Inferior parietal cortex (tissue), 1 donor: ENCODE measurements around the gene SLC6A7.
"Not testable (repeated sequence)": the region's sequence is repeated elsewhere in the genome, so short reads cannot be mapped to it uniquely, and the experiment has no call there.

Experiments used
- DNase-seq: peaks from one replicate; pipeline ENCODE4 v3.0.0-alpha.2; 2016; ENCODE audit errors: extremely low spot score

Gene SLC6A7

DNA sequence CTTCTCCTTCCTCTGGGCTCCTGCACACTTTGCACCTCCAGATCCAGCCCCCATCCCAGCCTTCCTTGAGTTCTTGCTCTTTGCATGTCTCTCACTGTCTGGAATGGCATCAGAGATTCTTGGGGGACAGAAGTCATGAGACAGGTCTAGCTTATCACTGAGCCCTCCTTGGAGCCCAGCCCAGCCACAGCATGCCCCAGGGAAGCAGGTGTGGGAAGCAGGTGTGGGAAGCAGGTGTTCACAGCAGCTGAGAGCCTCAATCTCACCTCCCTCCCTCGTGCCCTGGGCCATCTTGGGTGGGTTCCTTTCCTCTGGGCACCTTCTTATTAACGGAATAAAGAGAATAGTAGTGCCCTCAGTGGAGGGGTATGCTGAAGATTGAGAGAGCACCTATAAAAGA lies 27.2 kb downstream of the SLC6A7 start:
- no peak for DNase-seq

DNA sequence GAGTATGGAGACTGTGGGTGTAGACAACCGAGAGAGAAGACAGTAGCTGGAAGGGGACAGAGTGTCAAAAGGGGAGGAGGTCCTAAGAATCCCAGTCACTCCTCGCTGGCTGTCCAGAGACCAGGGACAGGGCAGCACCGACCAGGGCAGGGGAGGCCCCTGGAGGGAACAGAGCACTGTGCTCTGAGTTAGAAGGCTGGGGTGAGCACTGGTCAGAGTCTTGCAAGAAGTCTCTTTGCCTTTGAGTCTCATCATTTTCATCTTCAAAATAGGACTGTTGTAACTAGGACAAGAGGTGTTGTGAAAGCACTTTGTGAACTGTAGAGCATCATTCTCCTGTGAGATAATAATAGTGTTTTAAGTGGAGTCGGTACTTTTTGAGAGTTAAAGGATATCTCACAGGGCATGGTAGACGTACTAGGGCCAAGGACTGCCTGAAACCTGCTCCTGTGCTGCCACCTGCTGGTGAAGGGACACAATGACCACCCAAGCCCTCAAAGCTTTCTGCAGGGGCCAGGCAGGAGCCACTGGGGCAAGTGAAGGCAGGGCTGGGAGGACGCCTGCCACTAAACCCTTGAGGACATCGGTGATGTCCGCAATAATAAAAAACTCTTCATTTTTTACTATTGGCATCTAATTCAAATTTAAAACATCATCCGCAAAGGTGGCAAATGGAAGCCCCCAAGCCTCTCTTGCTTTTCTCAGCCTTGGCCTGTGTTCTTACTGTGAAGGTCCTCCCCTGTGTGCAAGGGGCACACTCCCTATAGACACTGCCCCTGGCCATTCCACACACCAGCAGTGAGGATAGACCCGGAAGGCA lies 28.2 kb downstream of the SLC6A7 start:
- peak; percentile 94 for DNase-seq

DNA sequence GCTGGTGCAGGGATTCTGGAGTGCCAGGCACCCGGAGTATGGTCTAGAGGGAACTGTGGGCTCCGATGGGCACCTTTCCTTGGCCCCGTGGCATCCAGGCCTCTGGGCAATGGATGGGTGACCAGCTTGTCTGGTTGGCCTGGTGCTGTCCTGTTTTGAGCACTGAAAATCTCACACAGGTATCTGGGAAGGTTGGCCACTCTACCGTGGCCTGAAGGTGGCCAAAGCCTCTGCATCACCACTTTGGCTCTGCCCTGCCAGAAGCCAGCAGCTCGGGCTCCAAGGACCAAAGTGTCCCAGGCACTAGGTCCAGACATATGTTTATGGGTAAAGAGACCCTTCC lies 28.8 kb downstream of the SLC6A7 start:
- DNase-seq, result no peak

DNA sequence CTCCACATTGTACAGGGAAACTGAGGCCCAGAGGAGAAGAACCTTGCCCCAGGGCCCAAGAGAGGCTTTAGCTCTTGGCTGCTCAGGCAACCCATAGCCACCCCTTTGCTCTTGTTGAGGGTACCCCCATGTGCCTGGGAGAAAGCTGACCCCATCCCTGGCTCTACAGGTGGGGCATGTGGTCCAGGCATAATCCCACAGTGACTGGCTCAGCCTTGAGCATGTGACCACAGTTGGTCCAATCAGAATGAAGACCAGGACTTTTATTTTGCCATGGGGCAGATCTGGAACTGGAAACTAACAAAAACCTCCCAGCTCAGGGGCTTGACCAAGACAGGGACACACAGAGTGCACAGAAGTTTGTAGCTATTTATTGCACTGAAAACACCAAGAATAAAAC lies 29.3 kb downstream of the SLC6A7 start:
- DNase-seq, result no peak

DNA sequence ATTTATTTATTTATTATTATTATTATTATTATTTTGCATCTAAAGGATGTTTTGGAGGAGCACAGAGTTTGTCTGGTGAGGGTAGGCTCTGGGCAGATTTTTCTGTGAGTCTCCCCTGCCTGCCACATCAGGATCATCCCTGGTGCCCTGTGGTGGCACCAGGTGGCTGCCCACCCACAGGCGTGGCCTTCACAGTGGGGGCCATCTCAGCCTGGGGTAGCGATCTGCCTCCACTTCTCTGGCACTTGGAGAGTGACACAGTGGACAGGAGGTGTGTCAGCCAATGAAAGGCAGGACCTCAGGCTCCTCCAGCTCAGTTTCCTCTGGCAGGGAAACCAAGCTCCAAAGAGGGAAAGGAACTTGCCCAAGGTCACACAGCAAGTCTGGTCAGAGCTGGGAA lies 30.0 kb downstream of the SLC6A7 start:
- no peak for DNase-seq

DNA sequence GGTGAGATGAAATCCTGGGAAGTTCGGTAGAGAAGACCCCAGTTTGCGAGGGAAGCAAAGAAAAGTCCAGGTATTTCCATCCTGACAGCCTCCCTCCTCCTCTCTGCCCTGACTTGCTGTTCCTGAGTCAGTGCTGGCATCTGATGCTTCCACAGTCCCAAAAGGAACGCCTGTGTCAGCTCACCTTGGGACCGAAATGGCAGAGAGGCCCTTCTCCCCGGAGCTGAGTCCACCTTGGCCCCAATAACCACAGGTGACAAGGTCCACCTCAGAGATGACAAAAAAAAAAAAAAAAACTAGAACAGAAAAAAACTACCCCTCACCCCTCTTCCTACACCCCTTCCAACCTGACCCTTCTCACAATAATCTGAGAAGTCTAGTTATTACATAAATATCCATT lies 31.6 kb downstream of the SLC6A7 start:
- DNase-seq, result no peak

DNA sequence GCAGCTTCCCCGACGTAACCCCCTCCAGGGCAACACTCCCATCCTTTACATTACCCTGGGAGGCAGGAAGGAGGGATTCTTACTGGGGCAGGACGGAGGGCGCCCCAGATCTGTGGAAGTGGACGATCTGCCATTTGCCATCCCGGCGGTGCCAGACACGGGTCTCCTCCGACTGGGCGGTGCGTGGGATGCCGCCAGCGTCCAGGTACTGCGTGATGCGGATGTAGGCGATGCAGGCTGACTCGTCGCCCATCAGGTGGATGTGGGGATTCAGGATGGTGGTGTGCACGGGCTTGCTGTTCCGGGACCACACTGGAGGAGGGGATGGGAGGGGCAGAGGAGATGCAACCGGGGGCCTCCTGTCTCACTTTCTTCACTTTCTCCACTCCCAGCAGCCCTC lies 33.0 kb downstream of the SLC6A7 start:
- no peak for DNase-seq

DNA sequence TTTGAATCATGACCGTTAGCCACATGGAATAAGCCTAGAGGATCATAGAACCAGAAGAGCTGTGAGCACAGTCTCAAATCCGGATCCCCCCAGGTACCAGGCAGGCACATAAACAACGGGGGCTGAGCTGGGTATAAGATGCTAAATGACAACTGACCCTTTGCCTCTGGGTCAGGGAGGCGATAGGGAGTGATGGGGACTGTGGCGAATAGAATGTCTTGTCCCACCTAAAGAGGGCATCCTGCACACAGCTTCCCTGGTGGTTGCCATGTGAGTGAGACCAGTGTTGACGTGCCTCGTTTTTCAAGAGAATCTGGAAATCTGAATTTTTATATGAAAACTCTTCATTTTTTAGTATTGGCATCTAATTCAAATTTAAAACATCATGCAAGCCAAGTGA lies 33.6 kb downstream of the SLC6A7 start:
- no peak for DNase-seq

DNA sequence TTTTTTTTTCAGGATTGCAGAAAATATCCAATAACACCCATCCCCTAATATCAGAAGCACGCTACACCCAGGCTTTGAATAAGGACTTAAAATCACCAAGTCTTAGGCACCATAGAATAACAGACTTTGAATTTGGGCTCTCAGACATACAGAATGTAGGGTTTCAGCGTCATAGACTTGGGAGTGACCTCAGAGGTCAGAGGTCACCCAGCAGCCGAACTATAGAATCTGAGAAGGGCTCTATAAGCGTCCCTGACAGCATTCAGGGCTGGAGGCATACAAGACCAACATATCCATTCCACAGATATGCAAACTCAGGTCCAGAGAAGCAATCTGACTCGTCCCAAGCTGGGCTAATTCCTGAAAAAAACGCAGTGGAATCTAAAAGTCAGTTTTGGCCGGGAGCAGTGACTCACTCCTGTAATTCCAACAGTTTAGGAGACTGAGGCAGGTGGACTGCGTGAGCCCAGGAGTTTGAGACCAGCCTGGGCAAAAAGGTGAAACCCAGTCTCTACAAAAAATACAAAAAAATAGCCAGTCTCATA lies 34.7 kb downstream of the SLC6A7 start:
- no peak for DNase-seq

DNA sequence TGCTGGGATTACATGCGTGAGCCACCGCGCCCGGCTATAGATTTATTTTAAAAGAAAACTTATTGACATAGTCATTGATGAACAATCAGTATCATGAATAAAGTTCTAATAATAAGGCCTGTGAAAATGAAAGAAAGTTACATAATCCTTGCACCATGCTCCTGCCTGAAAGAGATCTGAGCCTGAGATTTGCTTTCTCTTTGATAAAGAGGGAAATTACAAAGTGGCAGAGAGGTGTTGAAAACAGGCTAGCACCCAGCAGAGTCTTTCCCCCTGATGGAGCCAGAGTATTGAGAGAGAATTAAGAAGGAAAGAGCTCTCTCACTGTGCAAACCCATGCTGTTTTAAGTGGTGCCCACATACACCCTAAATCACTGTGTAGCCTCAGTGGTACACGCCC lies 37.2 kb downstream of the SLC6A7 start:
- no peak for DNase-seq

DNA sequence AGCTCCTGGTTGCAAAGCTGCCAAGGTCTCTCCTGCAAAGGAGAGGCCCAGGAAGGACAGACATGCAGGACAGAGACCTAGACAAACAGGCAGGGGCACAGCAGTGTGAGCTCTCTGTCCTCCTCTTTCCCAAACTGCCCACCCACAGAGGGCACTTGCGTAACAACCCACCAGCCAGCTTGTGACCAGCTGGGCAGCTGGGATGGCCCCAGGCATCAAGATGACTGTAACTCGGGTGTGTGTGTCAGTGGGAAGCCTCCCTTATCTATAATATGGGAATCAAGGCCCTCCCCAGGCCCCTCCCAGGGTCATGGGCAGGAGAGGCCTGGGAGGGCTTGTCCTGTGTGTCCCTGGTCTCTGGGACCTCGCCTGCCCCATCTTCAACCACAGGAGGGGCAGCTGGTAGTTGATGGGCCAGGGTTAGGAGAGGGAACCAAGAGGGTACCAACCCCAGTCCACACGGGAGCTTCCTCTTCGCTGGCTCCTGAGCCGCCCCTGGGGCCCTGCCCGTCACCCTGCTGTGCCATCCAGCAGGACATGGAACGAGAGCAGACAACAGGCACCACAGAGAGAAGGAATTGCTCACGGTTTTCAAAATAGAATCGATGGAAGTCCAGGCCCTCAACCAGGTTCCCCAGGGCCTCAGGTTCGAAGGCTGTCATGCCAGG lies 37.9 kb downstream of the SLC6A7 start:
- DNase-seq, result no peak

DNA sequence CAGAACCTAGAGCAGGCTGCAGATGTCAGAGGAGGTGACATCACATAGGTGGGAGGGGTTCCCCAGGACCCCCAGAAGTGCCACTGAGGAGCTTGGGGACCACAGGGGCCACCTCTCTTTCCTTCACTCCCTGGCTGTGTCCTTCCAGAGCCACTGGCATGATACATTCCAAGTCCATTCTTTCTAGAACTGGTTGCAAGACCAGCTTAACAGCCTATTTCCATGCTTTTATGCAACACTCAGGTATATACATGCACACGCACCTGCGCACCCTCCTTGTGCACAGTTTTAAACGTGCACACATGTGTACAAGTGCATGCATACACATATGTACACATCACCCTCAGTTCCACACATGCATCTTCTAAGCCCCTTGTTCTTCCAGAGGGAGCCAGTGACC lies 39.7 kb downstream of the SLC6A7 start:
- DNase-seq, result no peak

DNA sequence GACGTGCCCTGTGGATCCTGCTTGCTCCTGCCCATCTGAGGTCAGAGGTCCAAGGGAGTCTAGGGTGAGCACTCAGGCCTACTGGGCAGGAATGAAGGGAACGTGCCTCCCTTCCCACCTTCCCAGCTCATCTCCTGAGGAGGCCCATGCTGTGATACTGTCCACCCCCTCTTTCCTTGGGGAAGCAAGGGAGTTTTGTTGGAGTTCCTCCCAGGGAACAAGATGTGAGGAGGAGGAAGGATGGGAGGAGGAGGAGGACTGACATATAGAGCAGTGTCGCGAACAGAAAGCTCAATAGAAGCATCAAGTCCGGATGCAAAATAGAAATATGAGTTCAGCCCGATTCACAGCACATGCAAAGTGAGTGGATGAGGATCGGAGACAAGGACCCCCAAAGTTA lies 41.0 kb downstream of the SLC6A7 start:
- no peak for DNase-seq

DNA sequence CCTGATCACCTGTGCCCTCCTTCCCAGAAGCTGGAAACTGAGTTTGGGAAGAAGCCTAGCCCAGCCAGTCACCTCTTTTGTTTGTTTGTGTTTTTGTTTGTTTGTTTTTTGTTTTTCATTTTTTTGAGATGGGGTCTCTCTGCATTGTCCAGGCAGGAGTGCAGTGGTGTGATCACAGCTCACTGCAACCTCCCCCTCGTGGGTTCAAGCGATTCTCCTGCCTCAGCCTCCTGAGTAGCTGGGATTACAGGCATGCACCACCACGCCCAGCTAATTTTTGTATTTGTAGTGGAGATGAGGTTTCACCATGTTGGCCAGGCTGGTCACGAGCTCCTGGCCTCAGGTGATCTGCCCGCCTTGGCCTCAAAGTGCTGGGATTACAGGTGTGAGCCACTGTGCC lies 43.8 kb downstream of the SLC6A7 start:
- DNase-seq, result not testable (repeated sequence)

DNA sequence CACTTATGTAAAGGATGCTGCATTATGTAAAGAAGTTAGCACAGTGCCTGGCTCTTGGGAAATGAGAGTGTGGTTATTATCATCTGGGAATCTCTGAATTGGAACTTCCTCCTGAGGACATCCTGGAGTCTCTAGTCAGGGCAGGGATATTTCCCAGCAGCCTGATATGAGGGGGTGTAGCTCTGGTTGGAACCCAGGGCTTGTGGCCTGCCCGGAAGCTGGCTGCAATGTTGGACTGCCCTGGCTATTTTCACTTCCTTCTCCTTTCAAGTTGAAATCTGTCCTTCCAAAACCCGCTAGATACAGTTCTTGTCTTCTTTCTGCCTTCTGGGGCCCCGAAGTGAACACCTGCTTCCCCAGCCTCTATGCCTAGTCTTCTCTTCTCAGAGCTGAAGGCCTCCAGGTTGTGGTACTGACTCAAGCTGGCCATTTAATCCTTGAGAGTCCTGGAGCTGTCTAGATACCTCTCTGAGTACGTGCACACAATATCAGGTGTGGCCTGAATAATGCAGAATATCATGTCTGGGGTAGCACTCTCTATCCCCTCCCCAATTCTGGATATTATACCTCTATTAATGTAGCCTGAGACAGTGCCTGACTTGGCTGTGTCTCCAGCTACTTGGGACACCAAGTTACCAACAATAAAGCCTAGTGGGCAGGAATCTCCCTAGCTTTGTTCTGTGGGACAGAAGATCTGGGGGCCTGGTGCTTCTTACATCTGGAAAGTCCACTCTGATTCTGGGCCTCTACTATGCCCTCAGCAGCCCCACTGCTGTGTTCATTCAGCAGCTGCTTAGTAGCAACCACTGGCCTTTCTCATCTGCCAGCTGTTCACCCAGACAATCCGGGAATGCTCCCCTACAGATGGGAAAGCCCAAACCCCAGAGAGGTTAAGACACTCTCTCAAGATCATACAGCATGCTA lies 45.0 kb downstream of the SLC6A7 start:
- DNase-seq, result peak; percentile 39

DNA sequence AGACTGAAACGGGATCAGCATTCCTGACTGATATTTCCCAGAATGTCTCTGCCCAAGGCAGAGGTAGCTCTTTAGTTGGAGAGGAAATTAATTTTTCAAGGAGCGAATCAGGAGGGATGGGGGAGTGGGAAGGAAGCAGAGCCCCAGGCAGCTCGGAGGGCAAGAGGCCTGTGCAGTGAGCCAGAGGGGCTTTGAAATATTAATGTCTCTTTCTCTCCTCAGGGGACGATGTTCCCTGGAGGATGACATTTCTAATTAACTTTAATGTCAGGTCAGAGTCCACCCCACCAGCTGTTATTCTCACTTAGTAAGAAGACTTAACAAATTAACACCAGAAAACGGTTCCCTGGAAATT lies 45.6 kb downstream of the SLC6A7 start:
- no peak for DNase-seq

DNA sequence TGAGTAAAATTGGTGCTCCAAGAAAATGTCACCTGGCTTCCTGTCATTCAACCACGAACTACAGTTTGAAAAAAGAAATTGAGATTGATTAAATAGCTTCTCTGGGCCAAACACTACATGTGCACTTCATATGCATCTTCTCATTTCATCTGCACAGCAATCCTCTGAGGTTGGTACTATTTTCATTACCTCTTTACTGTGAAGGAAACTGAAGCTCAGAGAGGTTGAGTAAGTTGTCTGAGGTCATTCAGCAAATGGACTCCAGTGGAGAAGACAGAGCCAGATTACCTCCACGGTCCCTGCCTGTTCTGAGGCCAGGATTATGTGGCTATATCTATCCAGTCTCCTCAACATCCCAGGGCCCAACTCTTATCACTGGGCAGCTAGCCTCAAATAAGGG lies 46.5 kb downstream of the SLC6A7 start:
- DNase-seq, result no peak

DNA sequence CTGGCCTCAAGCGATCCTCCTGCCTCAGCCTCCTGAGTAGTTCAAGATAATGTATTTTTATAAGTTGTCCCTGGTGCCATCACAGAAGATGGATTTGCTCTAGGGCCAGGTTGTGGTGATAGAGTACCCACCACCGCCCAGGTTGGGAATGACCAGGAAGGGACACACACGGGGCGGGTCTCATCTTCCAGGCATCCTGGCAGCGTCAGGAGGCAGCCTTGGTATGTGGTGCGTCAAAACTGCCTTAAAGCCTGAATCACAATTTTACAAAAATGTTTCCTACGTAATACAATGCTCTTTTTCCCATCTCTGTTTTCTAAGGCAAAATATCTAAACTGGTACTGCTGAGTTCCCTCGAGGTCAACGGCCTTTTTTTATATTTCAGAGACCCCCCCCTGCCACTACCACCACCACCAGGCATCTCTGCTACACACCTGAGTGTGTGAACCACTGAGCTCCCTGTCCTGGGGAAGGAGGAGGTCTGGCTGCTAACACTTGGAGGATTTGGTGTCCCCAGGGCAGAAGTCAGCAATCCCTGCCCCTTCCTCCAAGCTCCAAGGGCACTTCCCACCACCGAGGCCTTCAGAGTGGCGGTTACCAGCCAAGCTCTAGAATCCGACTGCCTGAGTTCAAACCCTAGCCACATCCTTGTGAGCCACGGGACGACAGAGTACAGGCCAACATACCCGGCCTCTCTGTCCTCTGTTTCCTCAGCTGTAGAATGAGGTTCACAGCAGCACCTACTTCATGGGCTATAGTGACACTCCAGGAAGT lies 47.3 kb downstream of the SLC6A7 start:
- DNase-seq, result no peak

DNA sequence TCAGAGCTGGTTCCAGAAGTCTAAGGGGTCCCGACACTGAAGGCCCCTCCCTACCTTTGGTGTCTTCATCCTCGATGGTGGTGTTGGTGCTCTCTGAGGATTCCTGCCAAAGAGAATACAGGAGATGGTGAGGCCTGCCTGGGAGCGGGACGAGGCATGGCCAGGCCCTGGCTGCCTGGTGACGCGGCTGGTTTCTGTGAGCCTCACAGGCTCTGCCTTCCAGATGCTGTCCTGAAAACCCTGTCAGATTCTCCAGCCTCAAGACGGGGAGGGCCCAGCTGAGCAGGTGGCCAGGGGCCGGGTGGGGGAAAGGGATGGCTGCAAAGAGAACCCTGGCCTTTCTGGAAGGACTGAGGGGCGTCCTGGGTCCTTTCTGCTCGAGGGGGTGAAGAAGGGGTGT lies 48.8 kb downstream of the SLC6A7 start:
- no peak for DNase-seq

DNA sequence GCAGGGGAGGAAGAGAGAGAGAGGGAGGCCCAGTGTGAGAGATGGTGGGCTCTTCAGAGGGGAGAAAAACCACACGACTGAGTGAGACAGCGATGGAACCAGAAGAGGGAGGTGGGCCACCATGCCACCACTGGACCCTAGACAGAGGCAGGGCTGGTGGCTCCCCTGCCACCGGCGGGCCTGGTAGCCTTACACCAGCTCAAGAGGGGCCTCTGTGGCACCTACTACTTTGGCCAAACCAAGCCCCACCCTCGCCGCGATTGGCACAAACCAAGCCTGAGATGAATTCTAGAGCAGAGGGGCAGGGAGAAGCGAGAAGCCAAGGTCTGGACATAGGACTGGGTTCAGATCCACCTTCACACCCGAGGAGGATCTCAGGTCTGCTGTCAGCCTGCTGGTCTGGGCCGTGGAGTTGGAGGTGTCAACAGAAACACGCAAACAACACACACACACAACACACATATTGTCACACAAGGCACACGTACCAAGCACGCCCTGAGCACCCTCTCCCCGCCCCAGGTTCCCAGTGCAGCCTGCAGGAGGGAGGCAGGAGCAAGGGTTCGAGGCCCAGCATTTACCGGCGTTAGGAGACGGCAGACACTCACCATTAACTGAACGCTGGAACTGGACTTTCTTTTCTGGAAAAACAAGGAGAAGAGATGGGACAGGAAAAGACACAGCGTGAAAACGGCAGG lies 49.4 kb downstream of the SLC6A7 start:
- no peak for DNase-seq

DNA sequence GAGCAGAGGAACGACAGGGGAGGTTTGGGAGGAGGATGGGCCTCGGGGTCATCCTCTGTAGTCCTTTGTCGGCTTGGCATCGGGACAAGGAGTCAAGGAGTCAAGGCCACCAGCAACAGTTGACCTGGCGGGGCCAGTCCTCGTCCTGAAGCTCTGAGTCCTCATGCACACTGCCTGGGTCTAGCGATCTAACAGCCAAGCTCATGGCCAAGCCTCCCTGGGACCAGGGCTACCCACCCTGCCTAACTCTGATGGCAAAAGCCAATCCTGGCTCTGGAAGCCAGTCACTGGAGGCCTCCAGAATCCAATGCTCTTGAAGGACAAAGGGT lies 49.9 kb downstream of the SLC6A7 start:
- DNase-seq, result no peak
